Ramos (cell line): ENCODE results near the gene SCN8A.
"Not testable (repeated sequence)": the region's sequence is repeated elsewhere in the genome, so short reads cannot be mapped to it uniquely, and the experiment has no call there.

Source experiments
- in situ Hi-C: fragments of 300-500 bp; cut with MboI; formaldehyde crosslinking; loops from one replicate; pipeline ENCODE4 v1.14.3; 2022; ENCODE audit warnings: low sequenced_read_pairs; ENCODE audit not compliant: unreplicated experiment

Gene SCN8A

DNA sequence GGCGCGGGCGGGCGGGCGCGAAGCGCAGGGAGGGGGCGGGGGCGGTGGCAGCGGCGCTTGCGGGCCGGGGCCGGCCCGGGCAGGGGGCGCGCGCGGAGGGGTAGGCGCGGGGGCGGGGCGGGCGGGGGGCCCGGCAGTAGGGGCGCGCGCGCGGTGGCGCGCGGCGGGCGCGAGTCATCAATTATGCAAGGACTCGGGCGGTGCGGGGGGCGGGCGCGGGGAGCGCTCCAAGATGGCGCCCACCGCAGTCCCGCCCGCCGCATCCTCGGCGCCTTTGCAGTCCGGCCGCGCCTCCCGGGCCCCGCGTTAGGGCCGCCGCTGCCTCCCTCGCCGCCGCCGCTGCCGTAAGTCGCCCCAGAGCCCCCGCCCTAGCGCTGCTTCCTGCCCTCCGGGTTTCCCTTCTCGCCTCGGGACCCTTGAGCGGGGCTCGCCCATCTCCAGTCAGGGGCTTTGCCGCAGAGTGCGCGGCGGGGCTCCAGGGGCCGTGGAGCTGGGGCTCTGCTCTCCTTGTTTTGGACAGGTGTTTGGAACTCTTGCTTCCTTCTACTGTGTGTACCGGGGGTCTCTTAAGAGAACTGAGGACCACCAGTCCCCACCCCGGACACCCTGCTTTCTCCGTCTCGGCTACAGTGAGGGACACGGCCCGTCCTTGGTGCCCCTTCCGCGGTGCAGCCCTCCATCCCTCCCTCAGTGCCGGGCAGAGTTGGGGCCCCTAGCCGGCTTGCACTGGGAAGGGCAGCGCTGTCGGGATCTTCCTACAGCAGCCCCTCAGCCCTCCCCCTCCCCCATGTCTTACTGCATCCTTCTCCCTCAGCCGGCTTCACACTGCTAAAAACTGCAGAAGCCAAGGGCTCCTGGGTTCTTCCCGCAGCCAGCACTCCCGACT lies at the start of gene SCN8A:
Gene SCN8A (plus strand): TSS at position 218 of the 886 bp plus-strand sequence. CDS start 71,585 bp downstream, outside the sequence.
- in situ Hi-C loops = no loop called here

DNA sequence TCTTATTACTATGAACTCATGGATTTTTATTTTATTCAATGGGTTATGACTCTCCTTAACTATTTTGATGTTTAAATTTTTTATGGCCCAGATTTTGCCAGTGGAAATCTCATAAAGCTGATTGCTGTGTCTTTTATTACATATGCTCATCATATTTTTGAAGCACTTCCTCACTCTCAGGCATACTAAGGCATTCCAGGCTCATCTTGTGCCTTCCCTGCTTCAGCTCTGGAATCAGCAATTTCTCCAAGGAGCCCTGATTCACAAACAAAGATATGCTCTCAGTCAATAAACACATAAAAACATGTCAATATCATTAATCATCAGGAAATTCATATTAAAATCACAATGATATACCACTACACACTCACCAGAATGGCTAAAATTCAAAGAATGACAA lies 44.9 kb upstream of the SCN8A start:
- in situ Hi-C loops = no loop called here

DNA sequence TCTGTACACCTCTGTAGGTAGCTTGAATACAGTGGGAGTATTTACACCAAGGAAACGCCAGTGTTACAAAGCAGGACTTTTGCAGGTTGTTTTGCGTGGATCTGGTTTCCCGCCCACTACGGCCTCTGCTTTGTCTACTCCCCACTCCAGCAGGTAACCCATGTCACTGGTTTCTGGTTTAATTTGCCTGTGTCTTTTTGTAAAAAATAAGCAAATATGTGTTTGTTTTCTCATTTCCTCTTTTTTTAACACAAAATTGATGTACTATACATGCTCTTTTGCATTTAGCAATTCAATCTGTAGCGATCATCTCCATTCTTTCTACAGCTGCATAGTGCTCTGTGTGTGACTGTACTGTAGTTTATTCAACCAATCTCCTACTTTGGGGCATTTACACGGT lies 43.4 kb upstream of the SCN8A start:
- in situ Hi-C loops = no loop called here

DNA sequence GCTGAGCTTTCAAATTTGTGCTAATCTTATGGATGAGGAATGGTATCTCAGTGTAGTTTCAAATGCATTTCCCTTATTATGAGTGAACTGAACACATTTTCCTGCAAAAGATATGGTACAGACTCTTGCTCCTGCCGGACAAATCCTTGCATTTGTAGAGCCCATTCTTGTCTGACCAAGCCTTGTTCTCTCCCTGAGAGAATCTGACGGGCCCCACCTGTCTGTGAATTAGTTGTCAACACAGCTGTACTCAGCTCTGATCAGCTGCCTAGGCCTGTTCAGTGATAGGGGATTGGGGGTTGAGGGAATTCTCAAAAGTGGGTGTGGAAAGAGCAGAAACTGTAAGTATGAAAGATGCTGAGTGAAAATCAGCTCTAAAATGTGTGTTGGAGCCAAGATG lies 42.8 kb upstream of the SCN8A start:
- in situ Hi-C loops = no loop called here

DNA sequence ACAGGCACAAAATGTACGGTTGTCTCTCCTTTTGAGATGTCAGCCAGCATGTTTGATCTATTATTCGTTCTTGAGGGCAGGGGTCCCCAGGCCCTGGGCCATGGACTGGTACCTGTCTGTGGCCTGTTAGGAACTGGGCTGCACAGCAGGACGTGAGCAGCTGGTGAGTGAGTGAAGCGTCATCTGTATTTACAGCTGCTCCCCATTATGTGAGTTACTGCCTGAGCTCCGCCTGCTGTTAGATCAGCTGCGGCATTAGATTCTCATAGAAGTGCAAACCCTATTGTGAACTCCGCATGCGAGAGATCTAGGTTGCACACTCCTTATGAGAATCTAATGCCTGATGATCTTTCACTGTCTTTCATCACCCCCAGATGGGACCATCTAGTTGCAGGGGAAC lies 41.4 kb upstream of the SCN8A start:
- in situ Hi-C loops = no loop called here

DNA sequence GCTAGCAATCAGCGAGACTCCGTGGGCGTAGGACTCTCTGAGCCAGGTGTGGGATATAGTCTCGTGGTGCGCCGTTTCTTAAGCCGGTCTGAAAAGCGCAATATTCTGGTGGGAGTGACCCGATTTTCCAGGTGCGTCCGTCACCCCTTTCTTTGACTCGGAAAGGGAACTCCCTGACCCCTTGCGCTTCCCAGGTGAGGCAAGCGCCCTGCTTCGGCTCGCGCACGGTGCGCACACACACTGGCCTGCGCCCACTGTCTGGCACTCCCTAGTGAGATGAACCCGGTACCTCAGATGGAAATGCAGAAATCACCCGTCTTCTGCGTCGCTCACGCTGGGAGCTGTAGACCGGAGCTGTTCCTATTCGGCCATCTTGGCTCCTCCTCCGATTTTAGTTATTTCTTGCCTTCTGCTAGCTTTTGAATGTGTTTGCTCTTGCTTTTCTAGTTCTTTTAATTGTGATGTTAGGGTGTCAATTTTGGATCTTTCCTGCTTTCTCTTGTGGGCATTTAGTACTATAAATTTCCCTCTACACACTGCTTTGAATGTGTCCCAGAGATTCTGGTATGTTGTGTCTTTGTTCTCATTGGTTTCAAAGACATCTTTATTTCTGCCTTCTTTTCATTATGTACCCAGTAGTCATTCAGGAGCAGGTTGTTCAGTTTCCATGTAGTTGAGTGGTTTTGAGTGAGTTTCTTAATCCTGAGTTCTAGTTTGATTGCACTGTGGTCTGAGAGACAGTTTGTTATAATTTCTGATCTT lies 22.6 kb upstream of the SCN8A start:
- in situ Hi-C loops = not testable (repeated sequence)

DNA sequence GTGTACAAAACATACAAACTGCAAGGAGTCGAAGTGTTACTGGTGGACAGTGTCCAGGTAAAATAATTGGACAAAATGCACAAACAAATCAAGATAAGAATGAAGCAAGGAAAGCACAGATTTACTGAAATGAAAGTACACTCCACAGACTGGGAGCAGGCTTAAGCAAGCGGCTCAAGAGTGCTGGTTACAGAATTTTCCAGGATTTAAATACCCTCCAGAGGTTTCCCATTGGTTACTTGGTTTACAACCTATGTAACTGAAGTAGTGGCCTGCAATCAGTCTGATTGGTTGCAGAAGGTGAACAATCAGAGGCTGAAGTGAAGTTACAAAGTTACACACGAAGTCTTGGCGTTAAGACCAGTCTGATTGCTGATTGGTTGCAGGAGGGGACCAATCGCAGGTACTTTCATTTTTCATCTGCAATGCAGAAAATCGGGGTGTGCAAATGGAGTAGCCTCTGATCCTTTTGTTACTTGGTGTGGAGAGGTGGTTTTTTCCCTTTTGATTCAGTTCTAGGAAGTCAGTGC lies 11.6 kb upstream of the SCN8A start:
- in situ Hi-C loops = no loop called here

DNA sequence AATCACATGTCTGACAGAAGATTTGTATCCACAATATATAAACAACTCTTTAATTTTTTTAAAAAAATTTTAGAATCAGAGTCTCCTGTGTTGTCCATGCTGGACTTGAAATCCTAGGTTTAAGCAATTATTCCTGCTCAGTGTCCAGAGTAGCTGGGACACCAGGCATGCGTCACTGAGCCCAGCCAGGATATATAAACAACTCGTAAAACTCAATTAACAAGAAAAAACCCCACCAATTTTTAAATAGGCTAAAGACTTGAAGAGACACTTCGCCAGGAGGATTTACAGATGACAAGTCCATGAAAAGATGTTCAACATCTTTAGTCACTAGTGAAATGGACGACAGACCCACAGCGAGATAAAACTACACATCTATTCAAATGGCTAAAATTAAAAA lies 2.0 kb upstream of the SCN8A start:
- in situ Hi-C loops = no loop called here

DNA sequence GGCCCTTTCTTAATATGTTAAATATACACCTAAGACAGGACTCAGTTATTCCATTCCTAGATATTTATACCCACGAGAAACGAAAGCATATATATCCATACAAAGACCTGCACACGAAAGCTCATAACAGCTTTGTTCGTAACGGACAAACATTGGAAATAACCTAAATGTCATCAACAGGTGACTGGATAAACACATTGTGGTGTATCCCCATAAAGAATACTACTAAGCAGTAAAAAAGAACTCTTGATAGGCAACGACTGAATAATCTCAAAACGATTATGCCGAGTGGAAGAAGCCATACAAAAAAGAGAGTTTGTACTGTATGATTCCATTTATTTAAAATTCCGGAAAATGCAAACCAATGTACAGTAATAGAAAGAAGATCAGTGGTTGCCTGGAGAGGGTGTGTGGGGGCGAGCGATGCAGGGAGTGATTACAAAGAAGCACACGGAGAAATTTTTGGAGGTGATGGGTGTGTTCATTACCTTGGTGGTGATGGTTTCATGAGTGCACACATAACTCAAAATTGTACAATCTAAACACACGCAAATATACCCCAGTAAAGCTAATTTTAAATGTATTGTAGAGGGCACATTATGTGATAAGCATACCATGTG lies 1.4 kb upstream of the SCN8A start:
- in situ Hi-C loops = no loop called here

DNA sequence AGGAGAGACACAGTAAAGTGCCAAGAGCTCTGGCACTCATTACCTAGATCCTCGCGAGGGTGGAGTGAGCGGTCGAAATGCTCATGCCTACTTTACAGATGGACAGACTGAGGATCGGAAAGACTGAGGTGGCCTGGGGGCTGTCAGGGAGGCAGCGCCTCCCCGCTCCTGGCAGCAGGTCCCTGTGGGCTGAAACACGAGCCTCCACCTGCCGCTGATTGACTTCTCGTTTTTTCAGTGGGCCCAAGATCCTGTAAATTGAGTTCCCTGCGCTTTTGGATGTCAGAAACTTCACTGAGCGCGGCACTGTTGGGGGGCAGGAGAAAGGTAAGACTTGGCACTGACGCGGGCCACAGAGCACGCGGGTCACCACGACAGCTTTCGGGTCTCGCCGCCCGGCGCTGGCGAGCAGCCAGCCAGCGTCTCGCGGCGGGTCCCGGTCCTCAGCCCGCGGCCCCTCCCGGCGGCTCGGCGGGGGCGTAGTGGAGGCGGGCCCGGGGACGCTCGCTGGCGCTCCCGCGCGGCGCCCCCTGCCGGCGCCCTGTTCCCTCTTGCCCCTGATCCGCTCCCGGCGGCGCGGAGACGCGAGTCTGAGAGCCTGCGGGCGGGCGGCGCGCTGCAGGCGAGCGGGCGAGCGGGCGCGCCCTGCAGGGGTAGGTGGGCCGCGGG lies 552 bp upstream of the SCN8A start:
- in situ Hi-C loops = no loop called here

DNA sequence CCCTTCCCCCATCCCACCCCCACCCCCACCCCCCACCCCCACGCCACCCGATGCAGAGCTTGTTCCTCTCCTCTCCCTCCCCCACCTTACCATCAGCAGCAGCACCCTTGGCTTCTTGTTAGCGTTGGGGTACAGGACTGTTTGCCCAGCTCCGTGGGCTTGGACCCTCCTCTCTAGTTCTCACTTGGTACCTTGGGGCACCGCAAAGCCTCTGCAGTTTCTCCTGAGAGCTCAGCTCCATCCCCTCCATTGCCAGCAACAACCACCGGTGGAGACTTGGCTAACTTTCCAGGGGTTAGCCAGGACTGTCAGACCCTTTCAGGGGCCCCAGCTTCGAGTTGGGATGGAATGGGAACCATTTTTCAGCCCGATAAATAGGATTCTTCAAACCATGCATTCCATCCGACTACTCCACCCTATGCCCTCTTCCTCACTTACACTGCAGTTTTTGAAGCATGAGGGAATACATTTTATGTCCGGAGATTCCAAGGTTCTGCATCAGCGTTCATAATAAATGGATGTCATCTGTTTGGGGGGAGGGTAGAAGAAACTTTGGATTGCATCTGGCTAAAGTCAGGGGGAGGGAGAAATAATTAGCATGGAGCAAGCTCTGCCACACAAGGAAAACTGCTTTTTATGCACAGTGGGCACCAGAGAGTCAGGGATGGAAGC lies 1.1 kb downstream of the SCN8A start:
- in situ Hi-C loops = no loop called here

DNA sequence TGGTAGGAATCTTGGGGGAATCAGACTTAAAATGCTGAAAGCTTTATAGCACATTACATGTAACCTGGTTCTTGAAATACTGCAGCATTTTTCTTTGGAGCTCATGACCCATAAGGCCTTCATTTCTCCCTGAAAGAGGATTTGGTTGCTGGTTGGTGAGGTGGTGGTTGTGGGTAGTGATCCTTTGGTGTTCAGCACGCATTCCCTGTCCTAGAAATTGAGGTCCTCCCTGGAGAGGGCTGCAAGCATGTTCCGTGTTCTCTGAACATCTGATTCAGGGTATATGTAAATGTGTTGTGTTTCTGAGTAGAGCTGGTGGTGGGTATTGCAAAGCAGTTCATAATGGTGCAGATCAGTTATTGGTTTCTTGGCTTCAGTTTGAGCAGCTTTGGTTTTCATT lies 2.0 kb downstream of the SCN8A start:
- in situ Hi-C loops = no loop called here

DNA sequence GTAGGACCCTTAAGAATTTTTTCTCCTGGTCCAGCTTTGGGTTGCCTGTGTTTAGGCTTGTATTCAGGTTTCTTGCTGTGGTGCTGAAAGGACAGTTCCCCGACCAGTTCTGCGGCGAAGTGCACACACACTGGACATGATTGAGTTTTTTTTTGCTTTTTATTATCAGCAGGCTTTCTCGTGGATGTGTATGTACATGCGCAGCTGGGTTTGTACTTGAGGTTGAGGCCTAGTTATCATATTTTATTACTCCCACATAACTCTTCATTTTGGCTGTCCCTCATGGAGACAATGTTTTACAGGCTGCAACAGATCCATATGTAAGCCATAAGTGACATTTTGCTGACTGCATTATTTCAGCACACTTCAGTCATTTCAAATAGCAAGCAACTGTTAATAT lies 2.5 kb downstream of the SCN8A start:
- in situ Hi-C loops = no loop called here

DNA sequence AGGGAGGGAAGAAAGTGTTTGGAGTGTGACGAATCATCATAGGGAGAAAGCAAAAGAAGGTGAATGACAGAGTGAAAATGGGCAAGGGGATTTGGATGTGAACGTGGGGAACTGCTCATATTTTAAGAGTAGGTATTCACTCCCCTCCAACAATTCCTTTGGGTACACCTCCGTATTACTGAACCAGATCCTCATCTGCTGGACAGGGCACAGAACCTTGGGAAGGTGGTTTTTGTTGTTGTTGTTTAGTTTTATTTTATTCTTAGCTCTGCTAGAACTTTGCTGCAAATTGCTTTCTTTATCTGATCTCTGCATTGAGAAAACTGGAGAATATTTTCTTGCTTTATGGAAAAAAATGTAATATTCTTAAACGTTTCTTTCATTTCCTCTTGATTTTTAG lies 7.1 kb downstream of the SCN8A start:
- in situ Hi-C loops = no loop called here

DNA sequence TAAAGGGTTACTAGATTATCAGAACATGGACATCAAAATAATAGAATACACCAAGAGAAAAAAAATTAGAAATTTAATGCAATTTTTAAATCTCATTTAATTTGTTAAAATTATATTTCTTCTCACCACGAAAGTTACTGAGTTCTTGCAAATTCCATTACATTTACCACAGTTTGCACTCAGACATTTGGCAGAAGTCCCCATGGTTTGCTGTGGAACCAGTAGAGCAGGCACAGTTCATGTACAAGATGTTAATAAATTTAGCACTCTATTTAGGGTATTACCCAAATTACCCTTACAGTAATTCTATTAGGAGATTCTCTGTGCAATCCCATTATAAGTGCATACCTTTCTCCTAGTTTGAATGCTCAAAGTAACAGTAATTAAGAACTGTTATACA lies 9.7 kb downstream of the SCN8A start:
- in situ Hi-C loops = no loop called here

DNA sequence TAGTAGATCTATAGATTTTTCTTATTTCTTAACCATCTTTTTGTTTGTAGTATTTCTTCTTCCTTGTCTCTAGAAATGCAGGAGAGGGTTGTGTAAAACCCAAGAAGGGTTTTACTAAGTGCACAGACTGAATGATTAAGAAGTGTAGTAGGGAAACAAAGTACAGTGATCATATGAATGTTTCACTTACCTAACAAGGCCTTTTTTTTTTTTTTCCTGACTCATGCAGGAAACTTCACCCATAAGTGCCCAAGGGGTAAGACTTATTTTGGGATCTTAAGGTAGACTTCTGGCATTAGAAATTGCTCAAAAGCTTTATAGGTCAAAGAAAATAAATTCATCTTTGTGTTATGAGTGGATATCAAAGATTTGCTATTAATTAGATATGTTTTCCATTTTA lies 10.2 kb downstream of the SCN8A start:
- in situ Hi-C loops = no loop called here

DNA sequence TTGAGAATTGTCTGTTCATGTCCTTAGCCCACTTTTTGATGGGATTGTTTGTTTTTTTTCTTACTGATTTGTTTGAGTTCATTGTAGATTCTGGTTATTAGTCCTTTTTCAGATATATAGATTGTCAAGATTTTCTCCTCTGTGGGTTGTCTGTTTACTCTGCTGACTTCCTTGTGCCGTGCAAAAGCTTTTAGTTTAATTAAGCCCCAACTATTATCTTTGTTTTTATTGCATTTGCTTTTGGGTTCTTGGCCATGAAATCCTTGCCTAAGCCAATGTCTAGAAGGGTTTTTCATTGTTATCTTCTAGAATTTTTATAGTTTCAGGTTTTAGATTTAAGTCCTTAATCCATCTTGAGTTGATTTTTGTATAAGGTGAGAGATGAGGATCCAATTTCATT lies 14.9 kb downstream of the SCN8A start:
- in situ Hi-C loops = not testable (repeated sequence)

DNA sequence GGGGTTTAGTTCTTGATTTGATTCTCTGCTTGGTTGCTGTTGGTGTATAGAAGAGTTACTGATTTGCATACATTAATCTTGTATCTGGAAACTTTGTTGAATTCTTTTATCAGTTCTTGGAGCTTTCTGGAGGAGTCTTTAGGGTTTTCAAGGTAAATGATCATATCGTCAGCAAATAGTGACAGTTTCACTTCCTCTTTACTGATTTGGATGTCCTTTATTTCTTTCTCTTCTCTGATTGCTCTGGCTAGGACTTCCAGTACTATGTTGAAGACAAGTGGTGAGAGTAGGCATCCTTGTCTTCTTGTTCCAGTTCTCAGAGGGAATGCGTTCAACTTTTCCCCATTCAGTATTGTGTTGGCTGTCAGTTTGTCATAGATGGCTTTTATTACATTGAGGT lies 16.2 kb downstream of the SCN8A start:
- in situ Hi-C loops = not testable (repeated sequence)

DNA sequence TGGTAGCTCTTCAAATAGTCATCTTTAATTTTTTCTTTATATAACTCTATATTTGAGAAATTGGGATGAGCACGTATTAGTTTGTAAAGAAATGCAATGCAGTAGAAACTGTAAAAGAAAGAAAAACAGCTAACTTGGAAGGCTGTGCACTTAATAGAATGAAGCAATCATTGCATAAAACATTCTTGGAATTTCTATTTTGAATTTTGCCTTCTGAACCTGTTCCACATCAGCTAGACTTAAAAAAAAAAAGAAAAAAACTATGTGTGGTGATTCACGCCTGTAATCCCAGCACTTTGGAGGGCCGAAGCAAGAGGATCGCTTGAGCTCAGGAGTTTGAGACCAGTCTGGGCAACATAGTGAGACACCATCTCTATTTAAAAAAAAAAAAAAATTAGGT lies 29.4 kb downstream of the SCN8A start:
- in situ Hi-C loops = no loop called here
